ENCODE measurements around the gene RBM17. TPM values are rescaled to one million over a fixed set of nuclear protein-coding genes. Genes with fewer than 3 reads are reported as not detected.

Gene RBM17
- total and polyA plus RNA-seq, 10 of the 15 experiments (the other 5 are each of a cell fraction or from before 2014, with no cell fraction given) = 28.4 to 181 (median 83.9) TPM

GRCh38 chr10:6083523-6084475, 5.0 kb upstream of the RBM17 start:
- no TSS peak for BruUV-seq (replicated peaks)
- ChIA-PET POLR2A (interaction anchor here (0.5 to 0.6 kb wide), 2 partner anchors 20 to 180 kb away, joined by 4 to 5 read pairs; no protein-coding TSS in a partner anchor), RAD21 (ENCODE audit: unreplicated experiment) (interaction anchor here (0.7 to 3.5 kb wide), 5 partner anchors 15 to 108 kb away, joined by 3 to 16 read pairs (median 4); no protein-coding TSS in a partner anchor), CTCF (interaction anchor here (0.9 to 6.1 kb wide), 9 partner anchors 10 to 318 kb away, joined by 3 to 95 read pairs (median 5); no protein-coding TSS in a partner anchor), SMC1A (ENCODE audit: uncharacterized antibody, unreplicated experiment) (interaction anchor here (1.1 to 2.0 kb wide), 5 partner anchors 10 to 318 kb away, joined by 3 to 13 read pairs (median 6); no protein-coding TSS in a partner anchor)
- Histone ChIP-seq H3K27ac (ENCODE audit: control insufficient read depth, insufficient read depth) (no peak overlapping the region), H3K4me3 (no peak overlapping the region), H3K27me3 (replicated peaks in 1 of 2; ENCODE audit: control insufficient read depth in 2 of 2, insufficient read depth in 2 of 2, low read length in 1 of 2) (peaks cover 0 to 6% of the 10 kb centered on the region in 2 experiments; a peak in 2 of 4 replicates), H3K9ac (ENCODE audit: control insufficient read depth, insufficient read depth, low read length) (no peak overlapping the region), H2AFZ (ENCODE audit: control insufficient read depth, low read depth, low read length) (no peak overlapping the region), H4K20me1 (ENCODE audit: control insufficient read depth, insufficient read depth) (no peaks in the 10 kb centered on the region), H3K36me3 (ENCODE audit: control insufficient read depth in 2 of 2, insufficient read depth in 2 of 2, low read length in 1 of 2) (no peaks in the 10 kb centered on the region), H3K9me3 (replicated peaks; ENCODE audit: control insufficient read depth, insufficient read depth, low read length) (no peaks in the 10 kb centered on the region; the same call in 2 of the 3 replicates), H3K79me2 (ENCODE audit: control insufficient read depth, insufficient read depth, low read length) (no peaks in the 10 kb centered on the region; the same call in 1 of the 2 replicates), H3K4me2 (ENCODE audit: control insufficient read depth, insufficient read depth) (no peak overlapping the region), H3K4me1 (ENCODE audit: control insufficient read depth, insufficient read depth, low read length) (no peaks in the 10 kb centered on the region)
- ATAC-seq = no peak
- FAIRE-seq = no peak
- DNase-seq (ENCODE audit: low read depth, low spot score) = no peak
- intact Hi-C loops (cut with micrococcal nuclease; ENCODE audit: unreplicated experiment) (no loop called here), in situ Hi-C loops (cut with MboI) (loop anchor here (5.0 kb wide), 1 partner anchor 71 kb away; no protein-coding TSS in a partner anchor)
- WGBS (ENCODE audit: insufficient coverage, insufficient replicate concordance, low lambda C conversion rate, missing lambda C conversion rate) = 13% methylated on average over 17 of the region's 17 CpGs
- TF ChIP-seq SREBF1 (IDR thresholded peaks at IDR 0.05; ENCODE audit: low read length) (no peak), E2F8 (IDR thresholded peaks at IDR 0.05; ENCODE audit: low read depth, partially characterized antibody) (no peak), RAD21 (IDR thresholded peaks at IDR 0.05; ENCODE audit: insufficient read depth, low read depth, low read length) (no peak), MTA3 (IDR thresholded peaks at IDR 0.05; ENCODE audit: borderline replicate concordance, low read length) (no peak), POU2F2 (IDR thresholded peaks at IDR 0.05; ENCODE audit: borderline replicate concordance, low read depth, low read length) (no peak), CHD4 (IDR thresholded peaks at IDR 0.05) (no peak), RB1 (IDR thresholded peaks at IDR 0.05; ENCODE audit: borderline replicate concordance) (no peak), ZNF687 (IDR thresholded peaks at IDR 0.05) (no peak), ZZZ3 (IDR thresholded peaks at IDR 0.05; ENCODE audit: control insufficient read depth, insufficient read length, low read depth) (no peak), MTA2 (IDR thresholded peaks at IDR 0.05; ENCODE audit: low read depth) (no peak), TBL1XR1 (IDR thresholded peaks at IDR 0.05; ENCODE audit: low read depth, low read length) (no peak)
- TF ChIP-seq, protein P1, sequence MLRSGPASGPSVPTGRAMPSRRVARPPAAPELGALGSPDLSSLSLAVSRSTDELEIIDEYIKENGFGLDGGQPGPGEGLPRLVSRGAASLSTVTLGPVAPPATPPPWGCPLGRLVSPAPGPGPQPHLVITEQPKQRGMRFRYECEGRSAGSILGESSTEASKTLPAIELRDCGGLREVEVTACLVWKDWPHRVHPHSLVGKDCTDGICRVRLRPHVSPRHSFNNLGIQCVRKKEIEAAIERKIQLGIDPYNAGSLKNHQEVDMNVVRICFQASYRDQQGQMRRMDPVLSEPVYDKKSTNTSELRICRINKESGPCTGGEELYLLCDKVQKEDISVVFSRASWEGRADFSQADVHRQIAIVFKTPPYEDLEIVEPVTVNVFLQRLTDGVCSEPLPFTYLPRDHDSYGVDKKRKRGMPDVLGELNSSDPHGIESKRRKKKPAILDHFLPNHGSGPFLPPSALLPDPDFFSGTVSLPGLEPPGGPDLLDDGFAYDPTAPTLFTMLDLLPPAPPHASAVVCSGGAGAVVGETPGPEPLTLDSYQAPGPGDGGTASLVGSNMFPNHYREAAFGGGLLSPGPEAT (IDR thresholded peaks at IDR 0.05; ENCODE audit: low read depth) = no peak
